GM18508 (cell line): ENCODE data around the gene AVP.
"Not testable (repeated sequence)": the region's sequence is repeated elsewhere in the genome, so short reads cannot be mapped to it uniquely, and the experiment has no call there.

Experiments used
- ATAC-seq: cut with Tn5 transposase; IDR thresholded peaks from one replicate; pipeline ENCODE4 v1.9.1; 2021; ENCODE audit warnings: moderate number of reproducible peaks; ENCODE audit not compliant: insufficient read depth, unreplicated experiment

AVP gene, protein sequence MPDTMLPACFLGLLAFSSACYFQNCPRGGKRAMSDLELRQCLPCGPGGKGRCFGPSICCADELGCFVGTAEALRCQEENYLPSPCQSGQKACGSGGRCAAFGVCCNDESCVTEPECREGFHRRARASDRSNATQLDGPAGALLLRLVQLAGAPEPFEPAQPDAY

DNA sequence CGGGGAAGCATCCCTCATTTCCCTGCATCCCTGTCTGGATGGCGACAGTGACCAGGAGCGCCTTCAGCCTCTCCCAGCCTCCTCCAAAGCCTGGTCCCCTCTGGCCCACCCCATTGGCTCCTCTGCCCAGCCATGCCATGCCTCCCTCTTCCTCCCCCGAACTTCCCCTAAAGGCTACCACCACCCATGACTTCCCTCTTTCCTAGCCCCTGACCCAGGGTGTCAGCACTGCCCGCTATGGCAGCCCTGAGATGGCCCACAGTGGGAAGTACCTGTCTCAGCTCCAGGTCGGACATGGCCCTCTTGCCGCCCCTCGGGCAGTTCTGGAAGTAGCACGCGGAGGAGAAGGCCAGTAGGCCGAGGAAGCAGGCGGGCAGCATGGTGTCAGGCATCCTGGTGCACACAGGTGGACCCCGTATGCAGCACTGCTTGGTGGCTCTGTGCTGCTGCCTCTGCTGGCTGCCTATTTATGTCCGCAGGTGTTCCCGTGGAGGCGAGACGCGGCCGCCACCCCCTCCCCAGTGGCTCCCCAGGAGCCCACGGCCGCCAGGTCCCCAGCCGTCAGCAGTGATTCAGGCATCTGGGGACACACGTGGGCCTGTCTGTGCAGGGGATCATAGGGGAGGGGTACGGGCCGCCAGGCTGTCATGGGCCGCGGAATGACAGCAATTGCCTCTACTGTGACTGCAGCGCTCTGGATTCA lies at the start of gene AVP:
Gene AVP, minus strand, starts transcription at position 442 of the 703 bp plus-strand sequence. Its CDS starts 50 bp downstream, at position 392.
- no peak for ATAC-seq

DNA sequence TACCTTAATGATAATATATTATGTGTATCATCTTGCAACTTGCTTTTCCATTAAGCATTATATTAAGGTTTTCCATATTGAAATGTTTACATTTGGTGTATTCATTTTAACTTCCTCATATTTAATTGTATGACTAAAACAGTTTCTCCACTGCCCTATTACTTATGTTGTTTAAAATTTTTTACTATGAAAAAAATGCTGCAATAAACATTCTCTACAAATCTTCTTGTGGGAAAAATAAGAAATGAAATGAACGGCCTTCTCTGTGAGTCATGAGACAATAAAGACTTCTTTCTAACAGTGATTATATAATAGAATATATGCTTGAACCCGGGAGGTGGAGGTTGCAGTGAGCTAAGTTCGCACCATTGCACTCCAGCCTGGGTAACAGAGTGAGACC lies 49.6 kb upstream of the AVP start:
- no peak for ATAC-seq

DNA sequence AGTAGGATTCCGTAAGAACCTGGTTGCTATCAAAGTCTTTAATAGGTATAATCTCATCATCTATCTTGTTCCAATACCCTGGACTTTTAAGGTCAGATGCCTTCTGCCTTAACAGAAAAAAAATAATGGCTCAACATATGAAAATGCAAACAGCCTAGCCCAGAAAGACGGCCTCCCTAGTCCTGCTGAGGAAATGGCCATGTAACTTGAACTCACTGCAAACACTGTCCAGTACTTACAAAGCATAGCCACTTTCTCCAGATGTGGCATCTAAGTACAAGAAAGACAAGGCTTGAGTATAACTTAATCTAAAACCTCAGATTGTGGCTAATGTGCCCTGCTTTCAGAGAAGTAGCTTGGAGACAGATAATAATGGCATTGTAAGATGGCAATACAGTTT lies 48.6 kb upstream of the AVP start:
- ATAC-seq, result no peak

DNA sequence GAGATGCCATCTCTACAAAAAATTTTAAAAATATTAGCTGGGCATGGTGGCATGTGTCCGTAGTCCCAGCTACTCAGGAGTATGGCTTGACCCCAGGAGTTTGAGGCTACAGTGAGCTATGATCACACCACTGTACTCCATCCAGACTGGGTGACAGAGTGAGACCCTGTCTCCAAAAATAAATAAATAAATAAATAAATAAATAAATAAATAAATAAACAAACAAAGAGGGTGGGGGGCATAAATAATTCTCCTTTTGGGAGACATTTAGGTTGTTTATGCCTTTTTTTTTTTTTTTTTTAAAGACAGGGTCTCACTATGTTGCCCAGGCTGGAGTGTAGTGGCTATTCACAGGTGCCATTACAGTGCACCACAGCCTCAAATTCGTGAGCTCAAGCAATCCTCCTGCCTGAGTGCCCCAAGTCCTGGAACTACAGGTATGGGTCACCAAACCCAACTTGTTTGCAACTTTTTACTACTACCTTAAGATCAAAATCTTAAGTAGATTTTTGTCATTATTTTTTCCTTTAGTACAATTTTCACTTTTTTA lies 45.6 kb upstream of the AVP start:
- no peak for ATAC-seq

DNA sequence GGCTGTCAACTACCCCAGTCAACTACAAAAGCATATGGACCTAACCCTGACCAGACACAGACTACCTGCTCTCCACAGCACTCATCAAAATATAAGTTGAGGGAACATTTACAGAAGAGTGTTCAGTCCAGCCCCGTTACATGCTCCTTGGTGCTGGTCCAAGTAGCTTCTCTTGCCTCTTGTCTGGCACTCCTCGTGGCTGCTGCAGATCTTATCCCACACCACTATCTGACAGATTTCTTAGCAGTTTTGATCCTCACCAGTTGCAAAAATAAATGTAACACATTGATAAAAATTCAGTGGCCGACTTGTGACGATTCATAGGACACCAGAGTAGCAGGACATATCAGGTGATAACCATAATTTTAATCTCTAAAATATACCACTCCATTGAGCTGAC lies 44.6 kb upstream of the AVP start:
- ATAC-seq, result no peak

DNA sequence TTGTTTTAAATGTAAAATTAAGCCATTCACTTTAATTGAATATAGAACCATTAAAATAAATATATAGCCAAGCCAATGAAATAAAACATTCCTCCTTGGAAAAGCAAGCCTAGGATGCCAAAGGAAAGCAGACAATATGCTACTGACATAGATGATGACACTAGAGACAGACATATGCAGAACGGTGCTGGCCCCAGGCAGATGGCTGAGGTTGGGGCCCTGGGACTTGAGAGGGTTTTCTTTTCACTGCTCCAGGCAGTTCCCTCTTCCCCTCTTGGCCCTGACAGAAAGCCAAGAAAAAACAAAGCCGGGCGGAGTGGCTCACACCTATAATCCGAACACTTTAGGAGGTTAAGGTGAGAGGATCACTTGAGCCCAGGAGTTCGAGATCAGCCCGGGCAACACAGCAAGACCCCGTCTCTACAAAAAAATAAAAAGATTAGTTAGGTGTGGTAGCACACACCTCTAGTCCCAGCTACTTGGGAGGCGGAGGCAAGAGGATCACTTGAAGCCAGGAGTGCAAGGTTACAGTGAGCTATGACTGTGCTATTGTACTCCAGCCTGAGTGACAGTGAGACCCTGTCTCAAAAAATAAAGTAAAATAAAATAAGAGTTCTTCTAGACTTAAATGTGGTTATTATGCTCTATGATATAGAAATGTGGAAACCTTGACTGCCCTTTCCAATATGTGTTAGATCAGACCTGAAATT lies 43.9 kb upstream of the AVP start:
- no peak for ATAC-seq

DNA sequence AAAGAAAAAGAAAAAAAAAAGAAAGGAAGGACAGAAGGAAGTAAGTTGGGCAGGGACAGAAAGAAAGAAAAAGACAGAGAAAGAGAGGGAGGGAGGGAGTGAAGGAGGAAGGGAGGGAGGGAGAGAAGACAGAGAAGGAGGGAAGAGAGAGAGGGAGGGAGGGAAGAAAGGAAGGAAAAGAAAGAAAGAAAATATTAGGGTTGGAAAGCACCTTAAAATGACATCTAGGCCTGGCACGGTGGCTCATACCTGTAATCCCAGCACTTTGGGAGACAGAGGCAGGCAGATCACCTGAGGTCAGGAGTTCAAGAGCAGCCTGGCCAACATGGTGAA lies 42.0 kb upstream of the AVP start:
- no peak for ATAC-seq

DNA sequence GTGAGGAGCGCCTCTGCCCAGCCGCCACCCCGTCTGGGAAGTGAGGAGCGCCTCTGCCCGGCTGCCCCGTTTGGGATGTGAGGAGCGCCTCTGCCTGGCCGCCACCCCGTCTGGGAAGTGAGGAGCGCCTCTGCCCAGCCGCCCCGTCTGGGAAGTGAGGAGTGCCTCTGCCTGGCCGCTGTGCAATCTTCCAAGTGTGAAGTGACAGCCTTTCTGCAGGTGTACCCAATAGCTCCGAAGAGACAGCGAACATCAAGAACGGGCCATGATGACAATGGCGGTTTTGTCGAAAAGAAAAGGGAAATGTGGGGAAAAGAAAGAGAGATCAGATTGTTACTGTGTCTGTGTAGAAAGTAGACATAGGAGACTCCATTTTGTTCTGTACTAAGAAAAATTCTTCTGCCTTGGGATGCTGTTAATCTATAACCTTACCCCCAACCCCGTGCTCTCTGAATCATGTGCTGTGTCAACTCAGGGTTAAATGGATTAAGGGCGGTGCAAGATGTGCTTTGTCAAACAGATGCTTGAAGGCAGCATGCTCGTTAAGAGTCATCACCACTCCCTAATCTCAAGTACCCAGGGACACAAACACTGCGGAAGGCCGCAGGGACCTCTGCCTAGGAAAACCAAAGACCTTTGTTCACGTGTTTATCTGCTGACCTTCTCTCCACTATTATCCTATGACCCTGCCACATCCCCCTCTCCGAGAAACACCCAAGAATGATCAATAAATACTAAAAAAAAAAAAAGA lies 41.4 kb upstream of the AVP start:
- ATAC-seq, result not testable (repeated sequence)

DNA sequence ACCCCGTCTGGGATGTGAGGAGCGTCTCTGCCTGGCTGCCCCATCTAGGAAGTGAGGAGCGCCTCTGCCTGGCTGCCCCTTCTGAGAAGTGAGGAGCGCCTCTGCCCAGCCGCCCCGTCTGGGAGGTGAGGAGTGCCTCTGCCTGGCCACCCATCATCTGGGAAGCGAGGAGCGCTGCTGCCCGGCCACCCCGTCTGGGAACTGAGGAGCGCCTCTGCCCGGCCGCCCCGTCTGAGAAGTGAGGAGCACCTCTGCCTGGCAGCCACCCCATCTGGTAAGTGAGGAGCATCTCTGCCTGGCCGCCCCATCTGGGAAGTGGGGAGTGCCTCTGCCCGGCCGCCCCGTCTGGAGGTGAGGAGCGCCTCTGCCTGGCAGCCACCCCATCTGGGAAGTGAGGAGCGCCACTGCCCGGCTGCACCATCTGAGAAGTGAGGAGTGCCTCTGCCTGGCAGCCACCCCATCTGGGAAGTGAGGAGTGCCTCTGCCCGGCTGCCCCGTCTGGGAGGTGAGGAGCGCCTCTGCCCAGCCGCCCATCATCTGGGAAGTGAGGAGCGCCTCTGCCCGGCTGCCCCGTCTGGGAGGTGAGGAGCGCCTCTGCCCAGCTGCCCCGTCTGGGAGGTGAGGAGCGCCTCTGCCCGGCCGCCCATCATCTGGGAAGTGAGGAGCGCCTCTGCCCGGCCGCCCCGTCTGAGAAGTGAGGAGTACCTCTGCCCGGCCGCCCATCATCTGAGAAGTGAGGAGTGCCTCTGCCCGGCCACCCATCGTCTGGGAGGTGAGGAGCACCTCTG lies 40.4 kb upstream of the AVP start:
- ATAC-seq, result not testable (repeated sequence)

DNA sequence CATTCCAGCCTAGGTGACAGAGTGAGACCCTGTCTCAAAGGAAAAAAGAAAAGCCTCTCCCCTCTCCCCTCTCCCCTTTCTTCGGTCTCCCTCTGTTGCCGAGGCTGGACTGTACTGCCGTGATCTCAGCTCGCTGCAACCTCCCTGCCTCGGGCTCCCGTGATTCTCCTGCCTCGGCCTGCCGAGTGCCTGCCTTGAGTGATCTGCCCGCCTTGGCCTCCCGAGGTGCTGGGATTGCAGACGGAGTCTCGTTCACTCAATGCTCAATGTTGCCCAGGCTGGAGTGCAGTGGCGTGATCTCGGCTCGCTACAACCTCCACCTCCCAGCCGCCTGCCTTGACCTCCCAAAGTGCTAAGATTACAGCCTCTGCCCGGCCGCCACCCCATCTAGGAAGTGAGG lies 39.6 kb upstream of the AVP start:
- not testable (repeated sequence) for ATAC-seq

DNA sequence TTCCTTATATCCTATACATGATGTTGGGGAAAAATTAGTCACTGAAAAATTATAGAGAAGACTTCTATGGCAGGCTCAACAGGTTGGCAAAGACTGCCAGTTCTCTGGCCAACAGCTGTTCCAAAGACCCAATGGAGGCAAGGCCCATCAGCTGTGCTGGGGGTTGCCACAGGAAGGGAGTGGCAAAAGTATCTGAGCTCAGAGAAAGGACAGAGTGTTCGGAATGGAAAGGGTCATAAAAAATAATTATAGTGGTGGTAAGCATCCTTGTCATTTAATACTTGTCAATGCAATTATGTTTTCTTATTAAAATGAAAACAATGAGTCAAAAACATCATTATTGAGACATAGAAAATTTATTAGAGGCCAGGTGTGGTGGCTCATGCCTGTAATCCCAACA lies 39.0 kb upstream of the AVP start:
- ATAC-seq, result no peak

DNA sequence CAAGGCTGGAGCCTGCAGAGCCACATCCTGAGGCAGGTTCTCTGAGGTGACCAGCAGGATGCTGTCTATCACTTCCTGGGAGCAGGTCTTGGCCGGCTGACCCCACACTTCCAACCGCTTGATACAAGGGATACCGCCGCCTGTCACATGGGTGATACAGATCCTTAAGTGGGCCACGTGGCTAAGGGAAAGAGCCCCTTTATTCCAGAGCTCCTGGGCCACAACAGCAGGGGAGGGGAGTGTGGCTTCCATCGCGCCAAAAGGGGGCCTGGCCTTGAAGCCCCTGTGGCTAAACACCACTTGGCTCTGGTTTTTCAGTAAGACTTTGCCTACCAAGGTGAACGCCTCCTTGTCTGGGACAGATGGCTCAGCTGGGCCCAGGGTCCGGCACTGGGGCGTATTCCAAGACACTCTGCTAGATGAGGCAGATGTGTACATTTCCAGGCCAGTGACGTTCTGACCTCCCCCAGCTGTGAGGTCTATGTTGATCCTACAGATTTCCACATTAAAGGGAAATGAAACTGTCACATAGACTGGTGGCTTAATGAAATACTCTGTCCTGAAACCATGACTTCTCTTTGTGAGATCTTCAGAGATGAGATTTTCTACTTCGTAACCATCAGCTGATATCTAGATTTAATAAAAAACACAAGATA lies 37.6 kb upstream of the AVP start:
- ATAC-seq, result no peak

DNA sequence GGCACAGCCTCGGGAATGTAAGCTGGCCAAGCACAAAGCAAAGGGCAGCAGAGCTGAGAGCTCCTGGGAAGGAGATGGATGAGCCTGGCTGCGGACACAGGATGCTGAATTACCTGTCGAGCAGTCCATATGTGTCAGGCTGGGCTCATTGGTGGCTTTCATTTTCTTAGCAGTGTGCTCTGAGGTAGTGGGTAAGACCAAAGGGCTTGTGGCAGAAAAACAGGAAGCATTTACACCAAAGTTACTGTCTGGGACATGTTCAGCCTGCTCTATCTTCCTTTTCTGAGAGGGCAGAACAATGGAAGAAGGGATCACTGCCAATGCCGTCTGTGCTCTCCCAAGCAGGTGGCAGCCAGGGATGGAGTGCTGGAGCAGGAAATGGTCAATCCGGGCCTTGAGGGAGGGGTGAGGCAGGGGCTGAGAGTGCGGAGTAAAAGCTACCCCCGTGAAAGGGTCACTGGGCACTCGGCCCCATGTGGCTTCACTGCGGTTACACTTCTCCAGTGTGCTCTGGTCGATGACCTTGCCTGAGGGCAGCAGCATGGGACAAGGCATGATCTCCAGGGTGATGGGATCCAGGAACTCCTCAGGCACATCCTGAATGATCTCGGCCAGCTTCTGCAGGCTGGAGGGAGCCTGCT lies 36.9 kb upstream of the AVP start:
- ATAC-seq, result no peak

DNA sequence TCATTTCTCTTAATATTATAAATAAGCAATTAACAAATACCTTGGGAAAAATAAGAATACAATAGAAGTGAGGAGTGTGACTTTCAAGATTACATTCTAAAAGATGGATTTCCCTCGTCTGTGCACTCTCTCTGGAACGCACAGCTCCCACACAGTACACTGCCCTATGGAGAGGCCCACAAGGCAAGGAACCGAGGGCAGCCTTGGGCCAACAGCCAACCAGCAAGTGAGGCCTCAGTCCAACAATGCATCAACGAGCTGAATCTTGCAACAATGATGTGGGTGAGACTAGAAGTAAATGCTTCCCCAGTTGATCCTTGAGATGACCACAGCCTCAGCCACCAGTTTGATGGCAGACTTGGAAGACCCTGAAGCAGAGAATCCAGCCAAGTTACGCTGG lies 34.5 kb upstream of the AVP start:
- ATAC-seq, result no peak

DNA sequence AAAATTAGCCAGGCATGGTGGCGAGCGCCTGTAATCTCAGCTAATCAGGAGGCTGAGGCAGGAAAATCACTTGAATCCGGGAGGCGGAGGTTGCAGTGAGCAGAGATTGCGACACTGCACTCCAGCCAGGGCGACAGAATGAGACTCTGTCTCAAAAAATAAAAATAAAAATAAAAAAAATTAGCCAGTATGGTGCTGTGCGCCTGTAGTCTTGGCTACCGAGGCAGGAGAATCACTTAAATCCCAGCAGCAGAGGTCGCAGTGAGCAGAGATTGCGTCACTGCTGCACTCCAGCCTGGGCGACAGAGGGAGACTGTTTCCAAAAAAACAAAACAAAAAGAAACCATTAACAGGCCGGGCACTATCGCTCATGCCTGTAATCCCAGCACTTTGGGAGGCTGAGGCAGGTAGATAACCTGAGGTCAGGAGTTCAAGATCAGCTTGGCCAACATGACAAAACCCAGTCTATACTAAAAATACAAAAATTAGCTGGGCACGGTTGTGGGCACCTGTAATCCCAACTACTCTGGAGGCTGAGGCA lies 33.4 kb upstream of the AVP start:
- not testable (repeated sequence) for ATAC-seq

DNA sequence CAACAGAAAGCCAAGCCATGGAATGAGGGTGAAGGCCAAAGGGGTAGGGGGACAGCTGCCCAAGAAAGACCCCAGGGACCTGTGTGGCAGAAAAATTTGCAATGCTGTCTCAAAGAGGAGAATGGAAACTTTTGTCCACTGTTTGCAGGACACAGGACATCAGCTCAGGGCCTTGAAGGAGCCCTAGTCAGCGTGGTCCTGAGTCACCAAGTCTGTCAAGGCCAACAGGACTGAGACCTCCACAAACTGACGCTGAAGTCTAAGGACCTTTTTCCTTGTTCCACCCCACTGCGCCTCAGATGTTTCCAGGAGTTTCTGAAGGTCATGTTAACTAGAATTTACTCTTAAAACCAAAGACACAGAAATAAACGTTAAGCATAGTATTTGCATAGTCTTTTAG lies 31.8 kb upstream of the AVP start:
- no peak for ATAC-seq

DNA sequence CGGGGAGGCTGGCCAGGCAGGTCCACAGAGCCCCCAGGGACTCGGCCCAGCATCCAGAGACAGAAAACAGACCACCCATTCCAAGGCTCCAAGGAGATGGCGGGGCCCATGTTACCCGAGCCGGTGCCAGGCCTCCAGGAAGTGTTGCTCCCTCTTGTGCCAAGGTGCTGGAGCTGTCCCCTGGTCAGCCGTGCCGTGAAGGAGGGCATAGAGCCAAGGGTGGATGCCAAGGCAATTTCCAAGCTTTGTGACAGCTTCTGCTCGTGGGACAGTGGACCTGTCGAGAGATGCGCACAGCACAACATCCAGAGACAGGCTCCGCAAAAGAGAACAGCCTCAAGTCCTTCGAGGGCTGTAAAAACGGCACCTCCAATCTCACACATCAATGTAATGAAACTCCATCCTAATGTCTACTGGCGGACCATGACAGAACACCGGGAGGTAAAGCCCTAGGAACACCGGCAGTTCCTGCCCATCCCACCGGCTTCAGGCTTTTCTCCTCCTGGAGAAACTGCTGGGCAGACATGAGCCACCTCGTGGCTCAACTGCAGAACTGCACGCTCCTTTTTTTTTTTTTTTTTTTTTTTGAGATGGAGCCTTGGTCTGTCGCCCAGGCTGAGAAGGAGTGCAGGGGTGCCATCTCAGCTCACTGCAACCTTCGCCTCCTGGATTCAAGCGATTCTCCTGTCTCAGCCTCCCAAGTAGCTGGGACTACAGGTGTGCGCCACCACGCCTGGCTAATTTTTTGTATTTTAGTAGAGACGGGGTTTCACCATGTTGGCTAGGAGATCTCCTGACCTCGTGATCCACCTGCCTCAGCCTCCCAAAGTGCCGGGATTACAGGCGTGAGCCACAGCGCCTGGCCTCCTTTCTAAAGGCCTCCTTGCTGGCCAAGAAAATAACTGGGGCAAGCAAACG lies 30.9 kb upstream of the AVP start:
- no peak for ATAC-seq

DNA sequence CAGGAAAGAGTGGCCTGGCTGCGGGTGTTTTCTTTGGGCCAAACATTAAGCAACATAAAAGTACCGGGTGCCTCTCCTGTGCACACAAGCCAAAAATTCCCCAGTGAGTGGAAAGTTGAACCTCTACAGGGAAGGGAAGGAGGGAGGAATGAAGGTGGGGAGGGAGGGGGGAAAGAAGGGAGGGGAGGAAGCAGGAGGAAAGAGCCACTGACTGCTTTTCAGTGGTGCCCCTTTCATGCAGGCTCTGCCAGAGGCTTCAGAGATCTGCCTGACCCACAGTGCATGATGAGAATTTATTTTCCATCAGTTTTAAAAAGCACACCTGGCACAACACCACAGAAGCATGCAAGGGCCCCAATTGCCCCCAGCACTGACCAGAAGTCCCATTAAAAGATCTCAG lies 27.5 kb upstream of the AVP start:
- ATAC-seq, result no peak
